ENCODE data around the gene FBXO17.
A peak's percentile ranks its signal among the peaks of the same experiment; 100 is the strongest.
"Not testable (repeated sequence)": the region's sequence is repeated elsewhere in the genome, so short reads cannot be mapped to it uniquely, and the experiment has no call there.

FBXO17 gene

DNA sequence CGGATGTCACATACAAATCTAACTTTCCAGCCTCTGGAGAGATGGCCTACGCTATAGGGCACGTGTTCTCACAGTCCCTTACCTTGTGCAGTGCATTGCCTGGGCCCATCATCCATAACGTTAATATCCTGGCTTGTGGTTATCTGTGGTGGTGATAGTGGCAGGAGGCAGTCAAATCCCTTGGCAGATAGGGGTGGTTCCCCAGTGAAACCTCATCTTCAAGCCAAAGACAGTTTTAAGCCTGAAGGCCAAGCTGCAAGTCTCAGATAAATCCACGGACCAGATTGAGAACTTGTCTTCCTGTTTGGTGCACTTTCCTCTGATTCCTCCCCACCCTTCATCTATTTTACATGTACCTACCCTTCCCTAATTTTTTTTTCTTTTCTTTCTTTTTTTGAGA, 4.3 kb upstream of the FBXO17 start:
- DNase-seq, result no peak

DNA sequence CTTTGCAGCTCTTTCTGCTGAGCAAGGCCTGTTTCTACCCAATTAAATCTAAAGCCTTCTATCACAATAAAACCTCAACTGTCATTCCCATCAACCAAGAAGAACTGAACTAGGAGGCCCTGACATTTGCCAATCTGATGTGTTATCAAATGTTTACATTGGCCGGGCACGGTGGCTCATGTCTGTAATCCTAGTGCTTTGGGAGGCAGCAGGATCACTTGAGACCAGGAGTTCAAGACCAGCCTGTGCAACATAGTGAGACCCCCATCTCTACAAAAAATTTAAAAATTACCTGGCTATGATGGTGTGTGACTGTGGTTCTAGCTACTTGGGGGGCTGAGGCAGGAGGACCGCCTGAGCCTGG, 2.8 kb upstream of the FBXO17 start:
- DNase-seq, result no peak

DNA sequence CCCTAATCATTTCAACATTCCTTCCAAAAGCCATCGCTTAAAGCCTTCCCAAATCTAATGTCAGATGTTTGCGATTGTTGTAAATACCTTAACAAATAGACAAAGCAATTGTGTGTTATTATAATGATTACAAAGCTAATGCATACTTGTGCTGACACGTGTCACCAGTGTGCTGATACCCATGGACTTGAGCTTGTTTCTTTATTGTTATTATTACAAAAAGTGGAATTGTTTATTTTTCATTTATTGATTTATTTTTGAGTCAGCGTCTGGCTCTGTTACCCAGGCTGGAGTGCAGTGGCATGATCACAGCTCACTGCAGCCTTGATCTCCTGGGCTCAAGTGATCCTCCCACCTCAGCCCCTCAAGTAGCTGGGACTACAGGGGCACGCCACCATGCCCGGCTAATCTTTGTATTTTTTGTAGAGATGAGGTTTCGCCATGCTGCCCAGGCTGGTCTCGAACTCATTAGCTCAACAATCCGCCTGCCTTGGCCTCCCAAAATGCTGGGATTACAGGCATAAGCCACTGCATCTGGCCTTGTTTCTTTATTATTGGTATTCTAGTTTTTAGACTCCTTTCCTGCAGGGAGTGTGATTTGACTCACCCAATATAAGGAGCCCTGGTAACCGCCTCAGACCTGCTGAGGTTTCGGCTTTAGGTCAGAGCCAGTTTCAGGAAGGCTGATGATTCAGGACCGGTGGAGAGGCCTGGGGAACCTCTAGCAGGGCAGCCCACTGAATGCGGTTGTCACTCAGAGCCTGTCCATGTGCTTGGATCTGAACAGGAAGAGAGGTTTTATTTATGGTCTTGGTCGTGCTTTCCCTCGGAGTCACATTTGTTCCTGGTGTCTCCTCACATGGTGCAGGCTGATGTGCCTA, 2.1 kb upstream of the FBXO17 start:
- DNase-seq, result no peak

DNA sequence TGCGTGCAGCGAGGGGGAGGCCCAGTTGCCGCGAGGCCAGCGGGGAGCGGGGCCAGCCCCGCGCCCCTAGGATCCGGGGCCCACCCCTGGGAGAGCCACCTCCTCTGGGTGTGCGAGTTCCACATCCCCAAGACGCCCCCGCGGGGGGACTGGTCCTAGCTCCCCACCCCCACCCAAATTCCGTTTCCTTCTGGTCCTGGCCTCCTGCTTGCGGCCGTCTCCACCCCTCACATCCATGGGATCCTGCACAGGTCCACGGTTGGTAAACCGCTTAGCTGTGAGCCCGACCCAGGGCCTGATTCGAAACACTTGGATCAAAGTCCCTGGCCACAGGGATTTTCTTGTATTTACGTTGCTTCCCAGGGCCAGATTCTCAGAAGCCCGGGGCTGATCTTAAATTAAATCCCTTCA, 324 bp upstream of the FBXO17 start:
- DNase-seq, result no peak

DNA sequence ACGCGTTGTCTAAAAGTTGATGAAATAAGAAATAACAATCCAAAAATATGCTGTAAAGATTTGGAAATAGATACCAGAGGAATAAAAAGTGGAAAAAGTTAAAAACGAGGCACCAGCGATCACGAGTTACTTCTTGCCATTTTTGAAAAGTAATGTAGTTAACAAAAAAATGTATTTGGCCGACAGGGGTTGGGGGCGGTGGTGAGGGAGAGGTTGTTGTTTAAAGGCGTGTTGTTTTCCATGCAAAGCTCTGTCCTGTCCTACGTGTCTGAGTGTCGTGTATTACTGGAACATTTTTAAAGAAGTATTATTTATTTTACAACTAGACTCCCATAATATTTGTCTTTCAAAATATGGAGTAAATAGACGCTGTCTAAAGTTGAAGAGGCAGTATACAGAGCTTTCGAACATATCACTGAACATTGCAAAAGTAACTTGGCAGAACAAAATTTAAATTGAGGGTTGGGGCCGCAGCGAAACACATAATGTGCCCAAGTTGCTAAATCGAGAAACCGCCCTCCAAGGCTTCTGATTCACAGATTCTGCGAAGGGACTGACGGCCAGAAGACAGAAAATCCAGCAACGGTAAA, 823 bp downstream of the FBXO17 start:
- no peak for DNase-seq

DNA sequence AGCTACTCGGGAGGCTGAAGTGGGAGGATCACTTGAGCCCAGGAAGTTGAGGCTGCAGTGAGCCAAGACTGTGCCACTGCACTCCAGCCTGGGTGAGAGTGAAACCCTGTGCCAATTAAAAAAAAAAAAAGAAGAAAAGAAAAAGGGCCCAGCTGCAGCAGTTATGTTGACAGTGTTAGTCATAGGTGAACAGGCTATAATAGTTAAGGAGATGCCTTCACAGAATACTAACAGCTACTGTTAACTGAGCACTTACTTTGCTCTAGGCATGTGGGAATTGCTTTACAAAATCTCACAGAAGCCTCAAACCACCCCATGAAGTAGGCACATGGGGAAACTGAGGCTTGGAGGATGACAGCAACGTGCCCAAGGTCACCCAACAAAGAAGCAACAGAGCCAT, 3.9 kb downstream of the FBXO17 start:
- DNase-seq, result no peak

DNA sequence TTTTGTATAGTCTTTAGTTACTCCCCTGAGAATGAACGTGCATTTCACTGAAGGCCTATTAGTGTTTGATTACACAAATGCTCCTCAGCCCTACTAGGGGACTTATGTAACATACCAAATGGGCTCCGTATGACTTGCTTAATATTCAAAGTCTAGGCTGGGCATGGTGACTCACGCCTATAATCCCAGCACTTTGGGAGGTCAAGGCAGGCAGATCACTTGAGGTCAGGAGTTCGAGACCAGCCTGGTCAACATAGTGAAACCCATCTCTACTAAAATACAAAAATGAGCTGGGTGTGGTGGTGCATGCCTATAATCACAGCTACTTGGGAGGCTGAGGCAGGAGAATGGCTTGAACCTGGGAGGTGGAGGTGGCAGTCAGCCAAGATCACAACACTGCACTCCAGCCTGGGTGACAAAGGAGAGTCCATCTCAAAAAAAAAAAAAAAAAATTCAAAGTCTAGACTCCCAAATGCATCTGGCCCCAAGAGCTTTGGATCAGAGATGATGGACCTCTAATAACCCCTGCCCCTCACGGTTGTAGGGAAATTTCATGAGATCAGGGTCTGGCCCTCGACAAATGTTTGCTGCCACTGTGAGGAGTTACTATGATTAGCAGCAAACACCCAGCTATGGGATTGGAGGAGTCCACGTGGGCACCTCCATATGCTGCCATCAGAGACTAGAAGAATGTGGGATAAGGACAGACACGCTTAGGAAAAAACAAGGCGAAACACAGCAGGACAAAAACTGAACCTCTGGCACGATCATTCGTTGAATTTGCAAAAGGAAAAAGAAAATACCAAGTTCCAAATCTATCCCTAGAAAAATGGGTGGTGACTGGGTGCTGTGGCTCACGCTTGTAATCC, 4.6 kb downstream of the FBXO17 start:
- no peak for DNase-seq

DNA sequence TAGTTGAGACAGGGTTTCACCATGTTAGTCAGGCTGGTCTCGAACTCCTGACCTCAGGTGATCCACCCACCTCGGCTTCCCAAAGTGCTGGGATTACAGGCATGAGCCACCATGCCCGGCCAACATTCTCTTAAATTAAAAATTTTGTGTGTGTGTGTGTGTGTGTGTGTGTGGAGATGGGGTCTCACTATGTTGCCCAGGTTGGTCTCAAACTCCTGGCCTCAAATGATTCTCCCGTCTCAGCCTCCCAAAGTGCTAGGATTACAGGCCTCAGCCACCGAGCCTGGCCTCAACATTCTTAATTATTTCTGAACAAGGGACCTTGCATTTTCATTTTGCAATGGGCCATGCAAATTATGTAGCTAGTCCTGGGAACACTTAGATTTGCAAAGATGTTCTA, 9.4 kb downstream of the FBXO17 start:
- DNase-seq, result not testable (repeated sequence)

DNA sequence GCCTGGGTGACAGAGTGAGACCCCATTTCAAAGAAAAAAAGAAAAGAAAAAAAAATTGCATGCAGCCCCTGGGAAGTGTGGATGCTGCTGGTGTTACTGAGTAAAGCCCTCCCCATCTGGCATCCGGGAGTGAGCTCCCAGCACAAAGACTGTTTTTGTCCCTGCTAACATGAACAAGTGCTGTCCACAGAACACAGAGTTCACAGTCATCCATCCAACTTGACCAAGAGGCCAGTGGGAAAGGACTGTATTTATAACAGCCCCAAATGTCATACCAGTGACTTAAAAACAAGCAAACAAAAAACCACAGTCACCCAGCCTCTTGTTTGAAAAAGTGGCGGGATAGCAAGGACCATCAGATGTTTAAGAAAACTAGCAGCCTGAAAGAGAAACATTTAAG, 10.8 kb downstream of the FBXO17 start:
- DNase-seq, result no peak

DNA sequence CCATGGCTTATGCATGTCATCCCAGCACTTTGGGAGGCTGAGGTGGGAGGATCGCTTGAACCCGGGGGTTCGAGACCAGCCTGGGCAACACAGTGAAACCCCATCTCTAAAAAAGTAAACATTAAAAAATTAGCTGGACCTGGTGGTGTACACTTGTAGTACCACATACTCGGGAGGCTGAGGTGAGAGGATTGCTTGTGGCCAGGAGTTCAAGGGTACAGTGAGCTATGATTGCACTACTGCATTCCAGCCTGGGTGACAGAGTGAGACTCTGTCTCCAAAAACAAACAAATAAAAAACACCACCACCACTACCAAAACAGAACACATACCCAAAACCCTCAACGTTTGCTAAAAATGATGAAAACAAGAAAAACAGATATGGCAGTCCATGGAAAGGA, 15.9 kb downstream of the FBXO17 start:
- DNase-seq, result no peak

DNA sequence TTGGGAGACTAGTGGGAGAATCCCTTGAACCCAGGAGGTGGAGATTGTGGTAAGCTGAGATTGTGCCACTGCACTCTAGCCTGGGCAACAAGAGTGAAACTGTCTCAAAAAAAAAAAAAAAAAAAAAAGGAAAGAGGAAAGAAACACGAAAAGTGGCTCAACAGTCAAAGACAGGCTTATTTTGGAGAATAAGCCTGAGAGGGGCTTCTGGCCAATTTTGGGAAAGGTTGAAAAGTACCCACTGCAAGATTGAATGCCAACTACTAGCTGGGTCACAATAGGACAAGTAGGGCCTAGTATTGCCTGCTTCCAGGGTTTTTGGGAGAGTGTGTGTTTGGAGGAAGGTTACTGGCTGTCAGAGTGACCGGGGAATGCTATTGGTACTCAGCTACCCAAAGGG, 17.2 kb downstream of the FBXO17 start:
- no peak for DNase-seq

DNA sequence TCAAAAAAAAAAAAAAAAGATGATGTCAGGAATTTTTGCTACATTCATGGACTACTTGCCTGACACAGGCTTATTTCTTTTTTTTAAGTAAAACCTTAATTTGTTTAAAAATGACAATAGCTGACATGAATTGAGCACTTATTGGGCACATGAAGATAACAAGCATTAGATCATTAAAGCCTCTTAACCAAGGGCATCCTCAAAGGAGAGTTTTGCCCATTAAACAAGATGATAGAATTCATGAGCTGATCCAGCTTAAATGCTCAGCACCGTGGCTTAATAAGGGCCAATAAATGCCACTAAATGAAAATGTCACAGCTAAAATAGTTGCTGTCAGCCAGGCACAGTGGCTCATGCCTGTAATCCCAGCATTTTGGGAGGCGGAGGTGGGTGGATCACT, 19.3 kb downstream of the FBXO17 start:
- no peak for DNase-seq

DNA sequence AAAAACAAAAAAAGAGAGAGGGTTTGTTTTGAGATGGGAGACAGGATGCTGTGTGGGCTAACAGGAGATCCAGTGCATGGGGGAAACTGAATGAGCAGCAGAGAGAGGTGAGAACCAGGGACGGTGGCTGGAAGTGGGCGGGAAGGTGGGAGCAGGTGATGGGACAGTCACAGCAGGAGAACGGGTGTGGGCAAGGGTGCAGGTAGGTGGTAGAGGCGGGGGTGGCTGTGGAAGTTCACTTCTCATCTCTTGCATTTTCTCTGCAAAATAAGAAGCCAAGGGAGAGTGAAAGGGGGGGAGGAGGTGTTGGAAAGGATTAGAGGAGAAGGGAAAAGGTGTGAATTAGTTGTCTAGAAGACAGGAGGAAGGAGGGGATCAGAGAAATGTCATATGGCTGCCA, 21.9 kb downstream of the FBXO17 start:
- DNase-seq, result no peak

DNA sequence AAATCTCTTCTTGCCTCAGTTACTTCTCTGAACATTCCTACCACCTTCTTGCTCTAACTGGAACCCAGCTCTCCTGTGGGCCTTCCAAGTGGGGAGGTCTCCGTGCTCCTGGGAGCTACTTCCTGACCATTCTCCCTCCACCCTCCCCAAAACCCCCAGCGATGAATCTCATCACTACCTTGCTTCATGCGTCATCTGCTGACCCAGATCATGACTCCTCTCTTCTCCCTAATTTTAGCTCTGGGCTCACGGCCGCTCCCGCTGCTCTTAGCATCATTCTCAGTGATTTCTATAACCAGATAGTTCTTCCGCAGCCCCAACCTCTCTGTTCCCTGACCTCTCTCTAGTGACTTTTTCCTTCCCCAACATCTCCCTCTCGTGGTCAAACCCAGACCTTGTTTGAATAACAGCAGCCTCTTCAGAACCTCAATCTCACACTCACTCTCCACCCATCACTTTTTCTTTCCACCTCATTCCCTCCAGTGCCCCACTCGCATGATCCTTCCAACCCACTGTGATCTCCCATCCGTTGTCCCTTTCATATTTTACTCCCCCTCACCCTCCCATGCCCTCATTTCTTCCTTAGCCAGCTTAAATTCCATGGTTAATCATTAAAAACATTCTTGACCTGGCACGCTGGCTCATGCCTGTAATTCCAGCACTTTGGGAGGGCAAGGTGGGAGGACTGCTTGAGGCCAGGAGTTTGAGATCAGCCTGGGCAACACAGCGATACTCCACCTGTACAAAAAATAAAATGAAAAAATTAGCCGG, 23.0 kb downstream of the FBXO17 start:
- peak; percentile 44 for DNase-seq

DNA sequence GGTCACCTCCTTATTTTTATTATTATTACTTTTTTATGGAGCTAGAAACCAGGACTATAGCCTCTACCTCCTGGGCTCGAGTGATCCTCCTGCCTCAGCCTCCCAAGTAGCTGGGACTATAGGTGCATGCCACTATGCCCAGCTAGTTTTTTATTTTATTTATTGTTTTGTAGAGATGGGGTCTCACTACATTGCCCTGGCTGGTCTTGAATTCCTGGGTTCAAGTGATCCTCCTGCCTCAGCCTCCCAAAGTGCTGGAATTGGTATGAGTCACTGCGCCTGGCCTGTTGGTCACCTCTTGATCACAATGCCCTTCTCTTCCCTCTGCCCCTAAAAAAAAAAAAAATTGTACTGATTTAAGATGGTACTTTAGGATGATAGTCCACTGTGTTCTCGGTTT, 24.4 kb downstream of the FBXO17 start:
- DNase-seq, result no peak

DNA sequence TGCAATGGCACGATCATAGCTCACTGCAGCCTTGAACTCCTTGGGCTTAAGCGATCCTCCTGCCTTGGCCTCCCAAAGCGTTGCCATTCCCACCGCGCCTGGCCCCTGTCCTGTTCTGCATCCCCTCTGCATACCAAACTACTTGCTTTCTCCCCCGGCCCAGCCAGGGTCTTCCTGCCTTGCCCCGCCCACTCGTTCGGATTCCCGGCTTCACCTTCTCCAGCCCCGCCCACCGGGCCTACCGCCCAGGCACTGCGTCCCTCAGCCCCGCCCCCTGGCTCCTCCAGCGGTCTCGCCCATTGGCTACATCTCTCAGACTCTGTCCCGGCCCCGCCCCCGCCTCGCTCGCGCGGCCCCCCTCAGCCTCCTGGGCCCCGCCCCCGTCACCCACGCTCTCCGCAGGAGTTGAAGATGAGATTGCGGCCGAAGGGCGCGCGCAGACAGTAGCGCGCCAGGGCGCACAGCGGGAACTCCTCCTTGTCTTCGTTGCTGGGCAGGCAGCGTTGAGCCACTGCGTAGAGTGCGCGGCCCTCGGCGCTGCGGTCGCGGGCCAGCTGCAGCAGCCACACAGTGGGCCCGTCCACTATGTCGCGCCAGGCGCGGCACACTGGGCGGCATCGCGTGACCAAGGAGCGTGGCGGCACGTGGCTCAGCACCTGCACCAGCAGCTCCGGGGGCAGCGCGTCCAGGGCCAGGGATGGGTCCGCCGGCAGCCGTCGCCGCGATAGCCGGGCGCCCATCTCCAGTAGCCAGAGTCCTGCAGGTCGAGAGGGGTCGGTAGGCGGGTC, 25.8 kb downstream of the FBXO17 start:
- no peak for DNase-seq

DNA sequence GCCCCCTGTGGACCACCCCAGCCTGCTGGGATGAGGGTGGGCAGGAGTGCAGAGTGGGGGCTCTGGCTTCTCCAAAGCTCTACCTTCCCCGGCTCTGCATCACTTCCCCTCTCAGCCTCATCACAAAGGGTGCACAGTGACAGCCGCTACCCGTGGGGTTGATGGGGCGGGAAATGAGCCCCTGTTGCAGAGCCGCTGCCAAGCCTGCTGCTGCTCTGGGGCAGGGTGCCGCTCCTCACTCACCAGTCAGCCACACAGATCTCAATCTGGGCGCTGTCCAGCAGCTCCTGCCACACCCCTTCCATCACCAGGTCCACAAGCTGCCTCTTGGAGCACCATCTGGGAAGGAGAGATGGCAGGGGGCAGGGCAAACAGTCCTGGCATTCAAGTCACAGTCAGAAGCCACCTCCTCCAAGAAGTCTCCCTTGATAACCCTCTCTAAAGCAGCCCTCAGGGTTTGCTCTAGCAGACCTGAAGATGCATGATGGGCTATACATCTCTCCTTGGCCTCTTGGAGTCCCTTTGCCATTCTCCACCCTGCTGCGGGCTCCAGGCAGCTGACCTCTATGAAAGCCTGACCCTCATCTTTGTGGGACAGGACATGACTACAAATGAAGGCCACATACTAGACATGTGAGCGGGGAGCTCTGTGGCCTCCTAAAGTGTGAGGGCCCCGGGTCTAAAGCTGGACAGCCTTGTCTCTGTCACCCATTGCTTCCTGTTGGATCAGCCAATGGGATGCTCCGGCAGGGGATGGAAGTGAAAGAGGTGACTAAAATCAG, 29.1 kb downstream of the FBXO17 start:
- no peak for DNase-seq

DNA sequence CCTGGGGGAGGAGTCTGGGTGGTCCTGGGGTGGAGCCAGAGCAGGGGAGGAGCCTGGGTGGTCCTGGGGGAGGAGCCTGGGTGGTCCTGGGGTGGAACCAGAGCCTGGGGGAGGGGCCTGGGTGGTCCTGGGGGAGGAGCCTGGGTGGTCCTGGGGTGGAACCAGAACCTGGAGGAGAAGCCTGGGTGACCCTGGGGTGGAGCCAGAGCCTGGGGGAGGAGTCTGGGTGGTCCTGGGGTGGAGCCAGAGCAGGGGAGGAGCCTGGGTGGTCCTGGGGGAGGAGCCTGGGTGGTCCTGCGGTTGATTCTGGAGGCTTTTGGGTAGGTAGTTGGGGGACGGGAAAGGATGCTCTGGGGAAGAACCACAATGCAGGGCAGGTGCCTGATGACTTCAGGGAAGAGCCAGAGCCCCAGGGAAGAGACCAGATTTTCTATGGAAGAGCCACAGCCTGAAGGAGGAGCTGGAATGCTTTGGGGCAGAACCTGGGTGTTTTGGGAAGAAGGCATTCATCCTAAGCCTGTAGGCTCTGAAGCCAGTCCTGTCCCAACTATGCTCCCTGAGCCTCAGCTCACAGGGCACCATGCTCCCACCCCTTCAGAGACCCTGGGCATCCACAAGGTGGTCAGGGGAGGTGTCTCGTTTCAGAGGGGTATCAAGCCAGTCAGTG, 29.8 kb downstream of the FBXO17 start:
- DNase-seq, result no peak

DNA sequence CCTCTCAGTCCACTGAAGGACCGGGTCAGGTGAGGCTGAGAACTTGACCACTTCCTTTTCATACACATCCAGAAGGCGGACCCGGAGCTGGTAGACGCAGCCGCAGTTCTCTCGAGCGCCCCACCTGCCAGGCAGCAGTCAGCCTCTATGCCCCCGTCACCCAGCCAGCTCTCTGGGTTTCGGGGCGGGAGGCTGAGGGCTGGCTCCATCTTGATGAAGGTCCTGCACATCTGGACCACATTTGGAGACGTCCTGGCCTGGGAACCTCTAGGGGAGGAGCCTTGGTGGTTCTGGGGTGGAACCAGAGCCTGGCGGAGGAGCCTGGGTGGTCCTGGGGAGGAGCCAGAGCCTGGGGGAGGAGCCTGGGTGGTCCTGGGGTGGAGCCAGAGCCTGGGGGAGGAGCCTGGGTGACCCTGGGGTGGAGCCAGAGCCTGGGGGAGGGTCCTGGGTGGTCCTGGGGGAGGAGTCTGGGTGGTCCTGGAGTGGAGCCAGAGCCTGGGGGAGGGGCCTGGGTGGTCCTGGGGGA, 30.5 kb downstream of the FBXO17 start:
- DNase-seq, result no peak

DNA sequence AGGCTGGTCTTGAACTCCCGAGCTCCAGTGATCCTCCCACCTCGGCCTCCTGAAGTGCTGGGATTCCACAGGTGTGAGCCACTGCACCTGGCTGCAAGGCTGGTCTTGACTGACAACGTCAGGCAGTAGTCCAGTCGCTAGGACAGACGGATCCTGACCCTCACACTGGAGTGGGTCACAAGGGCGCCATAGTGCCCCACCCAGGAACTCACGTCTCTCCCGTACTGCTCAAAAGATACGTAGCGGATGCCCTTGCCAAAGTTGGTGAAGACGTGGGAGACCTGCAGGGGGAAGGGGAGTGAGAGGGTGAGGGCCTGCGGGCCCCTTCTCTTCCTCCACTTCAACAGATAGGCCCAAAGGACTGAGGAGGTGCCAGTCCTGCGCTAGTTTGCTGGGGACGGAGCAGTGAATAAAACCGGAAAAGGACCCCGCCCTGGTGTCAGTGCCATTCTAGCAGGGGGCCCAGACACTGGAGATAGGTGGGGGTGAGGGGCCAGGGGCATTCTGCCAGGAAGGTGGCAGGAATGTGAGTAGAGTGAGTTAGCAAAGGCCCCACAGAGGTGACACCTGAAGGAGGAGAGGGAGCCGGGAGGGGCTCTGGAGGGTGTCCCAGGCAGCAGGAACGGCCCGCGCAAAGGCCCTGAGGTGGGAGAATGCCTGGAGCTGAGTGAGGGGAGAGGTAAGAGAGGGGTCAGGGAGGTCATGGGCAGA, 32.9 kb downstream of the FBXO17 start:
- DNase-seq, result no peak
